ENCODE data around the gene SKI.
"Not testable (repeated sequence)": the region's sequence is repeated elsewhere in the genome, so short reads cannot be mapped to it uniquely, and the experiment has no call there.

SKI gene

GRCh38 chr1:2320760-2321667 is 92.9 kb downstream of the SKI start:
- no peak for DNase-seq (ENCODE audit: low spot score)

GRCh38 chr1:2322065-2322571 is 94.0 kb downstream of the SKI start:
- no peak for DNase-seq (ENCODE audit: low spot score)

- DNase-seq (ENCODE audit: low spot score), result no peak
Measured at GRCh38 chr1:2322581-2323211, 94.6 kb downstream of the SKI start.

- no peak for DNase-seq (ENCODE audit: low spot score)
Measured at GRCh38 chr1:2323451-2323974, 95.4 kb downstream of the SKI start.

GRCh38 chr1:2324553-2325366 is 96.6 kb downstream of the SKI start:
- no peak for DNase-seq (ENCODE audit: low spot score)

- no peak for DNase-seq (ENCODE audit: low spot score)
Measured at GRCh38 chr1:2326524-2326923, 98.4 kb downstream of the SKI start.

- DNase-seq (ENCODE audit: low spot score), result not testable (repeated sequence)
Measured at GRCh38 chr1:2327162-2327561, 99.0 kb downstream of the SKI start.

- no peak for DNase-seq (ENCODE audit: low spot score)
Measured at GRCh38 chr1:2327841-2328240, 99.7 kb downstream of the SKI start.

- no peak for DNase-seq (ENCODE audit: low spot score)
Measured at GRCh38 chr1:2328676-2329455, 100.7 kb downstream of the SKI start.

- DNase-seq (ENCODE audit: low spot score), result no peak
Measured at GRCh38 chr1:2330035-2330434, 101.9 kb downstream of the SKI start.

- DNase-seq (ENCODE audit: low spot score), result no peak
Measured at GRCh38 chr1:2330519-2331199, 102.5 kb downstream of the SKI start.

GRCh38 chr1:2331200-2331544 is 103.1 kb downstream of the SKI start:
- DNase-seq (ENCODE audit: low spot score), result no peak

- not testable (repeated sequence) for DNase-seq (ENCODE audit: low spot score)
Measured at GRCh38 chr1:2331580-2331979, 103.5 kb downstream of the SKI start.

GRCh38 chr1:2334366-2334765 is 106.2 kb downstream of the SKI start:
- DNase-seq (ENCODE audit: low spot score), result no peak

- no peak for DNase-seq (ENCODE audit: low spot score)
Measured at GRCh38 chr1:2334883-2335534, 106.9 kb downstream of the SKI start.

- no peak for DNase-seq (ENCODE audit: low spot score)
Measured at GRCh38 chr1:2335721-2336455, 107.8 kb downstream of the SKI start.

- DNase-seq (ENCODE audit: low spot score), result no peak
Measured at GRCh38 chr1:2336499-2336898, 108.4 kb downstream of the SKI start.

GRCh38 chr1:2337081-2337480 is 109.0 kb downstream of the SKI start:
- no peak for DNase-seq (ENCODE audit: low spot score)

- DNase-seq (ENCODE audit: low spot score), result no peak
Measured at GRCh38 chr1:2337501-2337900, 109.4 kb downstream of the SKI start.
